OCI-M1 (cell line): ENCODE data around the gene RPS6KC1.
"Not testable (repeated sequence)": the region's sequence is repeated elsewhere in the genome, so short reads cannot be mapped to it uniquely, and the experiment has no call there.

Source experiments
- DNase-seq: peaks from one replicate; lab custom pipeline; 2025; lab: John Stamatoyannopoulos, UW

Gene RPS6KC1

DNA sequence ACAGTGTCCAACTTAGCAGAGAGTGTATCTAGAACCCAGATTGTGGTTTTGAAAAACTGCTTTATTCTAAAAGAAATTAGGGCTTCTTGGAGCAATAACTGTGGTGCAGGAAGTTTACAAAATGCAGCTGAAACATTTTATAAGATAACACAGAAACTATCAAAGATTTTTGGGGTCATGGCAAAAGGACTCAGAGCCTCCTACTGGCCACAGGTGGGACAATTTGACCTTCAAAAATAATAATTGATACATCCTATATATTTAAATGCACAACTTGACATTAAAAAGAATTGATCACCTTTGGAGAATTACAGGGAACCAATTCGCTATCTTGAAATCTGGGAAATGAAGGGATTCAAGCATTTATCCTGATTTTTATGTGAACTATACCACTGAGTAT is 235.2 kb downstream of the RPS6KC1 start:
- DNase-seq, result peak; percentile 22

DNA sequence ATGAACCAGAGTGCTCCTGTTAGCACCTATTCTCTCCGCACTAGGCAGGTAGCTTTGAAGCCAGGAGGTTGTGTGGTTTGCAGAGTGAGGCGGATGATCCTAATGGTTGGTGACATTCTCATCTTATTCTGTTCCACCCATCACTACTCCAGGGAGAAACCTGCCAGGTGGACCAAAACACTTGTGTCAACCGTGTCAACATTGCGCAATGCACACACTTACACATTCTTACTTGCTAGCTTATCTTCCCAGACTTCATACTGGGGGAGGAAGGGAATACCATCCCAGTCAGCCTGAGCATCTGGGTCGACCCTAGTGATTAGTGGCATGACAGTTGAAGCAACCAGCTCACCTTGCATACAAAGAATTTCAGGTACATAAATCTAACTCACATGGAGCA is 236.9 kb downstream of the RPS6KC1 start:
- DNase-seq, result no peak

GRCh38 chr1:213291526-213291925 is 240.5 kb downstream of the RPS6KC1 start:
- DNase-seq, result no peak

DNA sequence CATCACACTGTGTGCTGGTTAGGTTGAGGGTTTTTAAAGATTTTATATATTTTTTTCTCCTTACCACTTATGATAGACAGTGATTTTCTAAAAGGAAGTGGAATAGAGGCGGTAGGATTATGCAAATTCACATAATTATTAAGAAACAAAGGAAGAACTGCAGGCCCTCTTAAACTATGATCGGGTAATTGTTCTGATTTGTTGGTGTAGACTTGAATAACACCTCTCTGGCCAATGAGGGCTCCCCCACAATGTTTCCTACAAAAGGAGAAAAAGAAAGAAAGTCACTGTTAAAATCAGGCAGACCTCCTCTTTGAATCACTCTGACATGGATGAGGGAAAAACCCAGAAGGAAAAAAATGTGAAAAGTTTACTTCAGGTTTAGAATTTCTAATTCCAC is 241.6 kb downstream of the RPS6KC1 start:
- DNase-seq, result no peak

GRCh38 chr1:213295860-213296259 is 244.8 kb downstream of the RPS6KC1 start:
- peak; percentile 29 for DNase-seq

GRCh38 chr1:213296558-213296957 is 245.5 kb downstream of the RPS6KC1 start:
- DNase-seq, result peak; percentile 88

- DNase-seq, result no peak
Measured at GRCh38 chr1:213297021-213297420, 246.0 kb downstream of the RPS6KC1 start.

- DNase-seq, result no peak
Measured at GRCh38 chr1:213300433-213300832, 249.4 kb downstream of the RPS6KC1 start.

DNA sequence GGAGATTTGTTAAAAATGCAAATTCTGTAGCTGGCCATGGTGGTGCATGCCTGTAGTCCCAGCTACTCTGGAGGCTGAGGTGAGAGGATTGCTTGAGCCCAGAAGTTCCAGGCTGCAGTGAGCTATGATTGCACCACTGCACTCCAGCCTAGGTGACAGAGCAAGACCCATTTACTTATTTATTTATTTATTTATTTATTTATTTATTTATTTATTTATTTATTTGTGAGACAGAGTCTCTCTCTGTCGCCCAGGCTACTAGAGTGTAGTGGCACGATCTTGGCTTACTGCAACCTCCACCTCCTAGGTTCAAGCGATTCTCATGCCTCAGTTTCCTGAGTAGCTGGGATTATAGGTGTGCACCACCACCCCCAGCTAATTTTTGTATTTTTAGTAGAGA is 250.5 kb downstream of the RPS6KC1 start:
- DNase-seq, result not testable (repeated sequence)

GRCh38 chr1:213303286-213303685 is 252.2 kb downstream of the RPS6KC1 start:
- no peak for DNase-seq

- no peak for DNase-seq
Measured at GRCh38 chr1:213315571-213315970, 264.5 kb downstream of the RPS6KC1 start.

GRCh38 chr1:213318458-213318857 is 267.4 kb downstream of the RPS6KC1 start:
- DNase-seq, result not testable (repeated sequence)

DNA sequence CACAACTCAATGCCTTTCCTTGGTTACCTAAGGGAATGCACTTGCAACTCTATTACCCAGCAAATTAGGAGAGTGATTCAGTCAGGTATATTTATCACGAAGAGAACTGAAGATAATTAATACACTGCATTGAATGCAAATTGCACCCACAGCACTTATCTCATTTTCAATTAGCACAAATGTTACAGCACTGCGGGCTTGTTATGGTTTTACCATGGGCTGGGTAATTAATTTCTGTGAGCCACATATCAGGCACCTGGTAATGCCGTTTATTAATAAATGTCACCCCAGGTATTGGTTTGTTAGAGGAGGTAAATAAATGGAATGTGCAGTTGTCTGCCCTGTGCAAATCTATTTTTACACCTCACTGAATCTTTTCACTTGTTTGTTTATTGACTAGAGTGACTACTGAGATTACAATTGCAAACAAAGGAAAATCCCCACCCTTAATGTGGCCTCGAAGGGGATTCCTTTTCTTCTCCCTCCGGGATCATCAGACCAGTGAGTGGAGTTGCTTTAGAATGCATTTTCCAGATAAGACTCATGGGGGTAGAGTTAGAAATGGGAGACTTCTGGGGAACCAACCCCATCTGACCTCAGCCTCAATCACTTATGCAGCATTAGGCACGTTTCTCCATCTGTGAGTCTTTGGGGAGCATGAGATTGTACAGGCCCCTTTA is 269.3 kb downstream of the RPS6KC1 start:
- no peak for DNase-seq
